Erythroblast (primary cell): Measurements from ENCODE around the gene NSUN4.

Source experiments
- GATA1 ChIP-seq: IDR thresholded peaks from 2 replicates; pipeline ENCODE4 v1.6.1; 2011; ENCODE audit warnings: low read depth, mild to moderate bottlenecking, control low read depth, low read length, moderate library complexity
- POLR2A ChIP-seq: IDR thresholded peaks from 2 replicates; pipeline ENCODE4 v1.6.1; 2011; ENCODE audit warnings: mild to moderate bottlenecking, low read length

DNA sequence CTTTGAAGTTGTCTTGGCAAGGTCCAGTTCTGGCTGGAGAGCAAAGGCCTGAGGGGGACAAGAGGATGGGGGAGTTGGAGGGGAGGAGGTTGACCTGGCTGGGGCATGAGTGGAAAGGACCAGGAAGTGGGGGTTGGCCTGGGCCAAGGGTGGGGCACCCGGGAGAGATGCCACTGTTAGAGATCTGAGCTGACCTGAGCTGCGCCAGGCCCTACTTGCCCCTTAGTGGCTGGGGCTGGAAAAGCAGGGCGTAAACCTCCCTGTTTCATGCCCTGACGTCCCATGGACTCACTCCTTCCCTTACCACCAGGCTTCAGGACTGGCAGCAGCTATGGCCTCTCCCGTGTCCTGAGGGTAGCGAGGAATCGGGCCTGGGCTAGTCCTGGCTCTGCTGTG is 70.4 kb downstream of the NSUN4 start:
- TF ChIP-seq POLR2A (no peak), GATA1 (no peak)
